ENCODE data around the gene TBPL1. TPM values are rescaled to one million over a fixed set of nuclear protein-coding genes. Genes with fewer than 3 reads are reported as not detected.

The TBPL1 gene
- total RNA-seq, 4 donors from 2014 or later, result 10.1 to 18.6 (median 12.3) TPM

GRCh38 chr6:134005800-134006199 is 52.8 kb downstream of the TBPL1 start:
- TF ChIP-seq, protein P1, sequence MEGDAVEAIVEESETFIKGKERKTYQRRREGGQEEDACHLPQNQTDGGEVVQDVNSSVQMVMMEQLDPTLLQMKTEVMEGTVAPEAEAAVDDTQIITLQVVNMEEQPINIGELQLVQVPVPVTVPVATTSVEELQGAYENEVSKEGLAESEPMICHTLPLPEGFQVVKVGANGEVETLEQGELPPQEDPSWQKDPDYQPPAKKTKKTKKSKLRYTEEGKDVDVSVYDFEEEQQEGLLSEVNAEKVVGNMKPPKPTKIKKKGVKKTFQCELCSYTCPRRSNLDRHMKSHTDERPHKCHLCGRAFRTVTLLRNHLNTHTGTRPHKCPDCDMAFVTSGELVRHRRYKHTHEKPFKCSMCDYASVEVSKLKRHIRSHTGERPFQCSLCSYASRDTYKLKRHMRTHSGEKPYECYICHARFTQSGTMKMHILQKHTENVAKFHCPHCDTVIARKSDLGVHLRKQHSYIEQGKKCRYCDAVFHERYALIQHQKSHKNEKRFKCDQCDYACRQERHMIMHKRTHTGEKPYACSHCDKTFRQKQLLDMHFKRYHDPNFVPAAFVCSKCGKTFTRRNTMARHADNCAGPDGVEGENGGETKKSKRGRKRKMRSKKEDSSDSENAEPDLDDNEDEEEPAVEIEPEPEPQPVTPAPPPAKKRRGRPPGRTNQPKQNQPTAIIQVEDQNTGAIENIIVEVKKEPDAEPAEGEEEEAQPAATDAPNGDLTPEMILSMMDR (IDR thresholded peaks at IDR 0.05), result no peak
- DNase-seq (ENCODE audit: low spot score) (no peak), ATAC-seq (ENCODE audit: low FRiP score) (no peak)

GRCh38 chr6:134007077-134007476 is 54.1 kb downstream of the TBPL1 start:
- DNase-seq (ENCODE audit: low spot score), result no peak
- no peak for ATAC-seq (ENCODE audit: low FRiP score)
- TF ChIP-seq, protein P1 (IDR thresholded peaks at IDR 0.05), result no peak

DNA sequence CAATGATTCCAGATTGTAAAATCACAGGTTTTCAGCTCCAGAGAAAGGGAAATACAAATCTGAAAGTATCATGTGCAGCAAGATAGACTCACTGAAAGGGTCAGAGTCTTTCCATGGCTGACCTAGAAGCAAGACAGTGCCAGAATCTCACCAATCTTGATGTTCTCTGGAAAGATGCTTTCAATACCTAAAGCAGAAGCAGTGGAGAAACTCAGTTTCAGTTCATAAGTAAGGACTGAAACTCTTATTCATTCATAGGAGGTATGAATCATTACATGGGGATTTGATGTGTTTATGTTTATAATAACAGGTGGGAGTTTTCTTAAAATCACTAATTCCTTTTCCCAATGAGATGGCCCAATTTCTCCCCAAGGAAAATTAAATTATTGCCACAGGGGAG is 56.9 kb downstream of the TBPL1 start:
- TF ChIP-seq, protein P1 (IDR thresholded peaks at IDR 0.05), result no peak
- DNase-seq (ENCODE audit: low spot score), result no peak
- ATAC-seq (ENCODE audit: low FRiP score), result no peak

- TF ChIP-seq, protein P1 (IDR thresholded peaks at IDR 0.05), result no peak
- DNase-seq (ENCODE audit: low spot score) (no peak), ATAC-seq (ENCODE audit: low FRiP score) (no peak)
These were observed 57.4 kb downstream of the TBPL1 start for GRCh38 chr6:134010400-134010799.

DNA sequence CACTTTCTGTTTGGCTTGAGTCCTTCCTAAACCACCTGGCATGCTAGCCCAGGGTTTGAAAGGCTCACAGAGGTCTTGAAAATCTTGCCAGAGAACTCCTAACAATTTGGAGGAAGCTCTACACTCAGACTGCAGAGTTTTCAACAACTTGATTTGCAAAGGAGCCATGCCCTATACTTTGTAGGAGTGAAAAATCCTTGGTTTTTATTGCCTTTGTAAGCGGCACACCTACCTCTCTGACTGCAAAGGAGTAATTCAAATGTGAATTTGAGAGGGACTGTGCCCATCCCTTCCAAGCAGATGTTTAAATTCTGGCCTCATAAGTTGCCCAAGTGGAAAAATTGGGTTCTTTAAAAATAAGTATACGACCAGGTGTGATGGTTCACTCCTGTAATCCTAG is 58.0 kb downstream of the TBPL1 start:
- no peak for DNase-seq (ENCODE audit: low spot score)
- TF ChIP-seq, protein P1 (IDR thresholded peaks at IDR 0.05), result no peak
- no peak for ATAC-seq (ENCODE audit: low FRiP score)

DNA sequence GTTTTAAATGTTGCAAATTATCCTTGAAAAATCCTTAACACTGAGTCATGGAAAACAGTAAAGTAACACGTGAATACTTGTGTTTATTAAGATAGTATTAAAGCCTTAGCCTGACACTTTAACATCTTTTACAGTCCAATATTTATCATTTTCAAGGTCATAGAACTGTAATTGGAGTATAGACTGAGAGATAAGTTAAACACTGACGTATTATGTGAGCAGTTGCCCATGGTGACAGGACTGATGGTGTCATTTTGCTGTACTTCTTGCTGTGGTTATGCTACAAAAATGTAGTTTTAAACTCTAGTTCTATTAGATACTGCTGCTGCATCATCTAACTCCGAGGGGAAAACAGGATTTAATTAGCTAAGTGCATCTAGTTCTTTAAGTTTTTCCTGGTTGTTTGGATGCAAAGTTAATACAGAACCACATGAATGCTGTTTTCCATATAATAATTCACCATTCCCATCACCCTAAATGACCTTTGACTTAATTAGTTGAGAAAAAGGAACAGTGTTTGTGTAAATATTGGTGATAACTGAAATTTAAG is 61.6 kb downstream of the TBPL1 start:
- ATAC-seq (ENCODE audit: low FRiP score) (no peak), DNase-seq (ENCODE audit: low spot score) (no peak)
- TF ChIP-seq, protein P1 (IDR thresholded peaks at IDR 0.05), result no peak

DNA sequence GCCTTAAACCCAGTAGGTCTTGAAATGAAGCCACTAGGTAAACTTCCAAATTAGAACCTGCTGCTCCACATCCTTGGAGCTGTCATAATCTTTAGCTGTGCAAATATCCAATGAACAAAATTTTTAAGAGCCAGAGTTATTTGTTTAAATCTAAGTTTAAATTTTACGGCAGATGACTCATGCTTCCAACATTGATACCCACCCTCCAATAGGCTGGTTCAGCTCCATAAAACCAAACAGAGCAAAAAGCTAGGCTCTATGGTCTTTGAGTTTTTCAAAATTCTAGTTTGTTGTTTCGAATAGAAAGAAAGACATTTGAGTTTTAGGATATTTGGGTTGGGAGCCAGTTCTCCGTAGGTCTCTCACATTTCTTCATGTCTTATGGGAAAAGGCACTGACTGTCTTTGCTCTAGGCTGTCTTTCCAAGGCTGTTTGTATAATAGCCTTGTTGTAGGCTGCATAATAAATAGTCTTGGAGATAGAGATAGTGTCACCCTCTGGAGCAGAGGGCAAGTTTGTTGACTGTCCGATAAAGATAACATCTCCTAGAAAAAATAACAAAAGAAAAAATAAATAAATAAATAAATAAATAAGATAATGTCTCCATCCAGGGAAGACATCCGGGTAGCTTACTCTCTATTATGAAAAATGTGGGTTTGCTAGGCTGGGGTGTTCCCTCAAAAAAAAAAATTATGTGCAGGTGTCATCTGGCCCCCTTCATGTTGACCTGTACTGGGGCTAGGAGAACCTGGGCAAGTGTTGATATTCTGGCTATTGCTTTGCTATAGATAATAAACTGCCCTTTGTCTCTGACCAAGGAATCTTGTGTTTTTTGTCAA is 62.9 kb downstream of the TBPL1 start:
- DNase-seq (ENCODE audit: low spot score) (no peak), ATAC-seq (ENCODE audit: low FRiP score) (no peak)
- TF ChIP-seq, protein P1 (IDR thresholded peaks at IDR 0.05), result no peak
